ENCODE results near the gene ZGLP1. TPM values are rescaled to one million over a fixed set of nuclear protein-coding genes. Genes with fewer than 3 reads are reported as not detected.

The ZGLP1 gene
- polyA plus RNA-seq, 1 donor (not counting 4 experiments of a cell fraction or from before 2014, with no cell fraction given), result 0.43 TPM

- Histone ChIP-seq H3K4me2 (ENCODE audit: control insufficient read depth, extremely low read depth, insufficient read depth, low read depth, low read length) (no peak overlapping the region), H3K27me3 (ENCODE audit: control insufficient read depth, extremely low read depth, insufficient read depth, low read length) (no peaks in the 10 kb centered on the region), H3K36me3 (ENCODE audit: control insufficient read depth in 2 of 2, extremely low read depth in 1 of 2, insufficient read depth in 2 of 2, low read length in 2 of 2) (no peaks in the 10 kb centered on the region), H2AFZ (ENCODE audit: control insufficient read depth, low read length) (no peak overlapping the region), H3K27ac (ENCODE audit: control insufficient read depth, insufficient read depth, low read length) (no peak overlapping the region), H3K9me1 (ENCODE audit: control insufficient read depth, extremely low read depth, insufficient read depth, low read length) (no peaks in the 10 kb centered on the region), H3K9me3 (ENCODE audit: control insufficient read depth, low read depth, low read length) (no peaks in the 10 kb centered on the region), H3K4me3 (ENCODE audit: control insufficient read depth in 2 of 3, extremely low read depth in 1 of 3, insufficient read depth in 2 of 3, low read depth in 1 of 3, low read length in 3 of 3) (no peak overlapping the region), H3K79me2 (ENCODE audit: control insufficient read depth, insufficient read depth, low read length) (no peaks in the 10 kb centered on the region), H3K9ac (ENCODE audit: control insufficient read depth, extremely low read depth, insufficient read depth, low read length) (no peak overlapping the region), H3K4me1 (ENCODE audit: control insufficient read depth, extremely low read depth, insufficient read depth, low read length) (peaks cover under 1% of the 10 kb centered on the region), H4K20me1 (ENCODE audit: control insufficient read depth, extremely low read depth, insufficient read depth, low read length) (no peaks in the 10 kb centered on the region)
- TF ChIP-seq, protein P1, sequence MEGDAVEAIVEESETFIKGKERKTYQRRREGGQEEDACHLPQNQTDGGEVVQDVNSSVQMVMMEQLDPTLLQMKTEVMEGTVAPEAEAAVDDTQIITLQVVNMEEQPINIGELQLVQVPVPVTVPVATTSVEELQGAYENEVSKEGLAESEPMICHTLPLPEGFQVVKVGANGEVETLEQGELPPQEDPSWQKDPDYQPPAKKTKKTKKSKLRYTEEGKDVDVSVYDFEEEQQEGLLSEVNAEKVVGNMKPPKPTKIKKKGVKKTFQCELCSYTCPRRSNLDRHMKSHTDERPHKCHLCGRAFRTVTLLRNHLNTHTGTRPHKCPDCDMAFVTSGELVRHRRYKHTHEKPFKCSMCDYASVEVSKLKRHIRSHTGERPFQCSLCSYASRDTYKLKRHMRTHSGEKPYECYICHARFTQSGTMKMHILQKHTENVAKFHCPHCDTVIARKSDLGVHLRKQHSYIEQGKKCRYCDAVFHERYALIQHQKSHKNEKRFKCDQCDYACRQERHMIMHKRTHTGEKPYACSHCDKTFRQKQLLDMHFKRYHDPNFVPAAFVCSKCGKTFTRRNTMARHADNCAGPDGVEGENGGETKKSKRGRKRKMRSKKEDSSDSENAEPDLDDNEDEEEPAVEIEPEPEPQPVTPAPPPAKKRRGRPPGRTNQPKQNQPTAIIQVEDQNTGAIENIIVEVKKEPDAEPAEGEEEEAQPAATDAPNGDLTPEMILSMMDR (optimal IDR thresholded peaks at IDR 0.05 in 1 of 3, IDR thresholded peaks at IDR 0.05 in 1 of 3, conservative IDR thresholded peaks at IDR 0.05 in 1 of 3; ENCODE audit: extremely low read depth in 1 of 3, insufficient read depth in 2 of 3, low read length in 3 of 3), result no peak
- no peak for TF ChIP-seq EZH2 (IDR thresholded peaks at IDR 0.05; ENCODE audit: low read length)
- FAIRE-seq (no peak), DNase-seq (ENCODE audit: low read depth, low spot score) (no peak)
- dilution Hi-C loops (cut with MboI; ENCODE audit: extremely low pct_ligation_motif_present, low sequenced_read_pairs), result no loop called here
Observed at GRCh38 chr19:10277795-10278589, 31.6 kb downstream of the ZGLP1 start.

DNA sequence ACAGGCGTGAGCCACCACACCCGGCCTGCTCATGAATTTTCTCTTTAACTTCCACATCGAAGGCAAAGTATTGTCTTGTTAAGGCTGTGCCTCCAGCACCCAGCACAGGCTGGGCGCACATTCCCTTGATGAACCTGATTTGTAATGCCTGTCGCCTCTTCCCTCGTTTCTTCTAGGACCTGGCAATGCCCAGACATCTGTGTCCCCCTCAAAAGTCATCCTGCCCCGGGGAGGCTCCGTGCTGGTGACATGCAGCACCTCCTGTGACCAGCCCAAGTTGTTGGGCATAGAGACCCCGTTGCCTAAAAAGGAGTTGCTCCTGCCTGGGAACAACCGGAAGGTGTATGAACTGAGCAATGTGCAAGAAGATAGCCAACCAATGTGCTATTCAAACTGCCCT is 35.0 kb downstream of the ZGLP1 start:
- no peaks in the 10 kb centered on the region for H3K9me1 ChIP-seq (ENCODE audit: control insufficient read depth, extremely low read depth, insufficient read depth, low read length)
- H4K20me1 ChIP-seq (ENCODE audit: control insufficient read depth, extremely low read depth, insufficient read depth, low read length), result no peaks in the 10 kb centered on the region
- FAIRE-seq (no peak), DNase-seq (ENCODE audit: low read depth, low spot score) (no peak)
- no peak overlapping the region for H3K4me2 ChIP-seq (ENCODE audit: control insufficient read depth, extremely low read depth, insufficient read depth, low read depth, low read length)
- H3K27ac ChIP-seq (ENCODE audit: control insufficient read depth, insufficient read depth, low read length), result no peak overlapping the region
- dilution Hi-C loops (cut with MboI; ENCODE audit: extremely low pct_ligation_motif_present, low sequenced_read_pairs), result no loop called here
- H3K4me1 ChIP-seq (ENCODE audit: control insufficient read depth, extremely low read depth, insufficient read depth, low read length), result peaks cover 9% of the 10 kb centered on the region
- H3K36me3 ChIP-seq (ENCODE audit: control insufficient read depth in 2 of 2, extremely low read depth in 1 of 2, insufficient read depth in 2 of 2, low read length in 2 of 2), result no peaks in the 10 kb centered on the region
- H3K9ac ChIP-seq (ENCODE audit: control insufficient read depth, extremely low read depth, insufficient read depth, low read length), result no peak overlapping the region
- H3K27me3 ChIP-seq (ENCODE audit: control insufficient read depth, extremely low read depth, insufficient read depth, low read length), result peaks cover 22% of the 10 kb centered on the region
- no peaks in the 10 kb centered on the region for H3K9me3 ChIP-seq (ENCODE audit: control insufficient read depth, low read depth, low read length)
- no peak overlapping the region for H3K4me3 ChIP-seq (ENCODE audit: control insufficient read depth in 2 of 3, extremely low read depth in 1 of 3, insufficient read depth in 2 of 3, low read depth in 1 of 3, low read length in 3 of 3)
- no peak overlapping the region for H2AFZ ChIP-seq (ENCODE audit: control insufficient read depth, low read length)
- no peaks in the 10 kb centered on the region for H3K79me2 ChIP-seq (ENCODE audit: control insufficient read depth, insufficient read depth, low read length)
- no peak for TF ChIP-seq EZH2 (IDR thresholded peaks at IDR 0.05; ENCODE audit: low read length)
- TF ChIP-seq, protein P1 (optimal IDR thresholded peaks at IDR 0.05 in 1 of 3, IDR thresholded peaks at IDR 0.05 in 1 of 3, conservative IDR thresholded peaks at IDR 0.05 in 1 of 3; ENCODE audit: extremely low read depth in 1 of 3, insufficient read depth in 2 of 3, low read length in 3 of 3), result no peak
